ENCODE results near the gene HOXA6.
A peak's percentile ranks its signal among the peaks of the same experiment; 100 is the strongest.

Gene HOXA6

GRCh38 chr7:27113991-27114769 lies 33.4 kb downstream of the HOXA6 start:
- H3K9ac ChIP-seq (ENCODE audit: low read depth, low read length) = no peak overlapping the region
- no peak overlapping the region for H3K4me3 ChIP-seq (ENCODE audit: low read depth, low read length)
- H3K27me3 ChIP-seq (ENCODE audit: control insufficient read depth, insufficient read depth, low read length) = peaks cover 96% of the 10 kb centered on the region
- no peaks in the 10 kb centered on the region for H3K36me3 ChIP-seq (ENCODE audit: control insufficient read depth, insufficient read depth, low read length)
- no peaks in the 10 kb centered on the region for H3K9me3 ChIP-seq (ENCODE audit: control insufficient read depth, insufficient read depth, low read length)
- H3K4me1 ChIP-seq (ENCODE audit: control insufficient read depth, insufficient read depth, low read length) = peaks cover 3% of the 10 kb centered on the region

GRCh38 chr7:27112955-27113949 lies 34.3 kb downstream of the HOXA6 start:
- Histone ChIP-seq H3K9me3 (ENCODE audit: control insufficient read depth, insufficient read depth, low read length) (no peaks in the 10 kb centered on the region), H3K4me3 (ENCODE audit: low read depth, low read length) (peak overlapping the region; percentile 37), H3K9ac (ENCODE audit: low read depth, low read length) (no peak overlapping the region), H3K27me3 (ENCODE audit: control insufficient read depth, insufficient read depth, low read length) (peaks cover 96% of the 10 kb centered on the region), H3K4me1 (ENCODE audit: control insufficient read depth, insufficient read depth, low read length) (peaks cover 3% of the 10 kb centered on the region), H3K36me3 (ENCODE audit: control insufficient read depth, insufficient read depth, low read length) (no peaks in the 10 kb centered on the region)

- Histone ChIP-seq H3K9me3 (ENCODE audit: control insufficient read depth, insufficient read depth, low read length) (no peaks in the 10 kb centered on the region), H3K4me1 (ENCODE audit: control insufficient read depth, insufficient read depth, low read length) (peaks cover 3% of the 10 kb centered on the region), H3K36me3 (ENCODE audit: control insufficient read depth, insufficient read depth, low read length) (no peaks in the 10 kb centered on the region), H3K9ac (ENCODE audit: low read depth, low read length) (no peak overlapping the region), H3K4me3 (ENCODE audit: low read depth, low read length) (no peak overlapping the region), H3K27me3 (ENCODE audit: control insufficient read depth, insufficient read depth, low read length) (peaks cover 95% of the 10 kb centered on the region)
Measured at GRCh38 chr7:27112361-27112760, 35.2 kb downstream of the HOXA6 start.

- Histone ChIP-seq H3K9me3 (ENCODE audit: control insufficient read depth, insufficient read depth, low read length) (no peaks in the 10 kb centered on the region), H3K27me3 (ENCODE audit: control insufficient read depth, insufficient read depth, low read length) (peaks cover 95% of the 10 kb centered on the region), H3K4me3 (ENCODE audit: low read depth, low read length) (no peak overlapping the region), H3K36me3 (ENCODE audit: control insufficient read depth, insufficient read depth, low read length) (no peaks in the 10 kb centered on the region), H3K9ac (ENCODE audit: low read depth, low read length) (no peak overlapping the region), H3K4me1 (ENCODE audit: control insufficient read depth, insufficient read depth, low read length) (peaks cover 3% of the 10 kb centered on the region)
Measured at GRCh38 chr7:27111751-27112277, 35.8 kb downstream of the HOXA6 start.

- Histone ChIP-seq H3K9me3 (ENCODE audit: control insufficient read depth, insufficient read depth, low read length) (no peaks in the 10 kb centered on the region), H3K36me3 (ENCODE audit: control insufficient read depth, insufficient read depth, low read length) (no peaks in the 10 kb centered on the region), H3K9ac (ENCODE audit: low read depth, low read length) (no peak overlapping the region), H3K4me1 (ENCODE audit: control insufficient read depth, insufficient read depth, low read length) (peaks cover 3% of the 10 kb centered on the region), H3K4me3 (ENCODE audit: low read depth, low read length) (peak overlapping the region; percentile 68), H3K27me3 (ENCODE audit: control insufficient read depth, insufficient read depth, low read length) (peaks cover 95% of the 10 kb centered on the region)
Measured at GRCh38 chr7:27111042-27111750, 36.4 kb downstream of the HOXA6 start.

GRCh38 chr7:27110186-27111031 lies 37.2 kb downstream of the HOXA6 start:
- peaks cover 95% of the 10 kb centered on the region for H3K27me3 ChIP-seq (ENCODE audit: control insufficient read depth, insufficient read depth, low read length)
- H3K9ac ChIP-seq (ENCODE audit: low read depth, low read length) = no peak overlapping the region
- no peaks in the 10 kb centered on the region for H3K9me3 ChIP-seq (ENCODE audit: control insufficient read depth, insufficient read depth, low read length)
- peaks cover 3% of the 10 kb centered on the region for H3K4me1 ChIP-seq (ENCODE audit: control insufficient read depth, insufficient read depth, low read length)
- H3K36me3 ChIP-seq (ENCODE audit: control insufficient read depth, insufficient read depth, low read length) = no peaks in the 10 kb centered on the region
- H3K4me3 ChIP-seq (ENCODE audit: low read depth, low read length) = peak overlapping the region; percentile 68

- H3K9me3 ChIP-seq (ENCODE audit: control insufficient read depth, insufficient read depth, low read length) = no peaks in the 10 kb centered on the region
- H3K9ac ChIP-seq (ENCODE audit: low read depth, low read length) = no peak overlapping the region
- H3K27me3 ChIP-seq (ENCODE audit: control insufficient read depth, insufficient read depth, low read length) = peaks cover 96% of the 10 kb centered on the region
- H3K4me3 ChIP-seq (ENCODE audit: low read depth, low read length) = peak overlapping the region; percentile 19
- peaks cover 3% of the 10 kb centered on the region for H3K4me1 ChIP-seq (ENCODE audit: control insufficient read depth, insufficient read depth, low read length)
- H3K36me3 ChIP-seq (ENCODE audit: control insufficient read depth, insufficient read depth, low read length) = no peaks in the 10 kb centered on the region
Measured at GRCh38 chr7:27109466-27110185, 37.9 kb downstream of the HOXA6 start.

- no peak overlapping the region for H3K9ac ChIP-seq (ENCODE audit: low read depth, low read length)
- peaks cover 99% of the 10 kb centered on the region for H3K27me3 ChIP-seq (ENCODE audit: control insufficient read depth, insufficient read depth, low read length)
- H3K9me3 ChIP-seq (ENCODE audit: control insufficient read depth, insufficient read depth, low read length) = no peaks in the 10 kb centered on the region
- H3K4me1 ChIP-seq (ENCODE audit: control insufficient read depth, insufficient read depth, low read length) = peaks cover 3% of the 10 kb centered on the region
- peak overlapping the region; percentile 39 for H3K4me3 ChIP-seq (ENCODE audit: low read depth, low read length)
- H3K36me3 ChIP-seq (ENCODE audit: control insufficient read depth, insufficient read depth, low read length) = no peaks in the 10 kb centered on the region
Measured at GRCh38 chr7:27108390-27109127, 39.0 kb downstream of the HOXA6 start.

GRCh38 chr7:27107391-27108381 lies 39.9 kb downstream of the HOXA6 start:
- Histone ChIP-seq H3K36me3 (ENCODE audit: control insufficient read depth, insufficient read depth, low read length) (no peaks in the 10 kb centered on the region), H3K27me3 (ENCODE audit: control insufficient read depth, insufficient read depth, low read length) (peaks cover 99% of the 10 kb centered on the region), H3K4me3 (ENCODE audit: low read depth, low read length) (peak overlapping the region; percentile 26), H3K9ac (ENCODE audit: low read depth, low read length) (no peak overlapping the region), H3K9me3 (ENCODE audit: control insufficient read depth, insufficient read depth, low read length) (no peaks in the 10 kb centered on the region), H3K4me1 (ENCODE audit: control insufficient read depth, insufficient read depth, low read length) (no peaks in the 10 kb centered on the region)

All from iPS-15b (cell line).